HCT116 (cell line): ENCODE measurements around the gene LOXHD1. TPM values are rescaled to one million over a fixed set of nuclear protein-coding genes. Genes with fewer than 3 reads are reported as not detected.

Experiments used
- ATAC-seq: fragments of 200-7000 bp; cut with Tn5 transposase; 2 replicates; pipeline ENCODE4 v1.9.1; 2020; ENCODE audit warnings: mild to moderate bottlenecking, moderate library complexity
- BruUV-seq: library from RNA; stranded (reverse); fragments of 400-500 nt; replicated peaks from 2 replicates; lab custom pipeline; 2021; lab: Mats Ljungman, UMichigan
- CTCF ChIA-PET: fragments of 300-600 bp; sonication (Branson Sonifier 250); formaldehyde crosslinking; loops from one replicate; lab custom pipeline; 2021; ENCODE audit warnings: antibody characterized with exemption; lab: Charles Lee
- POLR2A ChIA-PET: fragments of 300-600, 350-600 bp; sonication (Branson Sonifier 250); formaldehyde crosslinking; loops from one replicate; lab custom pipeline; 2021; ENCODE audit warnings: antibody characterized with exemption; lab: Charles Lee
- RAD21 ChIA-PET, 2 experiments: fragments of 300-600 bp; sonication (Branson Sonifier 250); formaldehyde crosslinking; loops; one replicate each; lab custom pipeline; 2023; ENCODE audit warnings: low total read pairs in 2 of 2; ENCODE audit not compliant: uncharacterized antibody in 2 of 2, unreplicated experiment in 2 of 2, low non-redundant PET in 1 of 2; lab: Charles Lee
- DNase-seq: peaks from one replicate; pipeline ENCODE4 v3.0.0-alpha.2; 2010; ENCODE audit warnings: low read depth, low spot score
- H2AFZ ChIP-seq: fragments of 200-600 bp; shearing (Covaris generic), sonication (generic); 2 replicates; pipeline ENCODE4 v1.6.1; 2017; ENCODE audit warnings: low read depth, mixed run types, mixed read lengths, antibody characterized with exemption, low read length; ENCODE audit not compliant: poor library complexity, severe bottlenecking
- H3K27ac ChIP-seq: 2 replicates; pipeline ENCODE4 v1.5.1; 2012; ENCODE audit warnings: low read depth, low read length
- H3K27me3 ChIP-seq: fragments of 200-600 bp; sonication (generic); 2 replicates; pipeline ENCODE4 v1.6.1; 2016; ENCODE audit warnings: mixed run types, low read length, mixed read lengths; ENCODE audit not compliant: insufficient read depth
- H3K36me3 ChIP-seq, 2 experiments: fragments of 200-500 bp in 1 of 2; fragments of 200-600 bp in 1 of 2; sonication (Bioruptor generic) in 1 of 2; sonication (generic) in 1 of 2; 2 replicates each; pipeline versions ENCODE4 v1.5.1 to v1.6.1; 2014 to 2016; ENCODE audit warnings: low read length in 2 of 2, inconsistent platforms in 1 of 2, mixed read lengths in 1 of 2, mixed run types in 1 of 2; ENCODE audit not compliant: insufficient read depth in 2 of 2, control insufficient read depth in 1 of 2
- H3K4me1 ChIP-seq, 2 experiments: fragments of 200-600 bp in 1 of 2; sonication (generic) in 1 of 2; 2 replicates each; pipeline versions ENCODE4 v1.5.1 to v1.6.1; 2012 to 2017; ENCODE audit warnings: low read length in 2 of 2, inconsistent platforms in 1 of 2, mild to moderate bottlenecking in 1 of 2, mixed read lengths in 1 of 2, mixed run types in 1 of 2, moderate library complexity in 1 of 2; ENCODE audit not compliant: insufficient read depth in 2 of 2, control insufficient read depth in 1 of 2
- H3K4me2 ChIP-seq: fragments of 200-600 bp; sonication (generic); 2 replicates; pipeline ENCODE4 v1.6.1; 2017; ENCODE audit warnings: mixed run types, low read length, mixed read lengths
- H3K4me3 ChIP-seq, 2 experiments: fragments of 200-600 bp in 1 of 2; sonication (generic) in 1 of 2; replicated peaks in 1 of 2; 2 replicates each; pipeline ENCODE4 v1.5.1; 2011 to 2016; ENCODE audit warnings: low read length in 2 of 2, control low read depth in 1 of 2, low read depth in 1 of 2, mild to moderate bottlenecking in 1 of 2, mixed read lengths in 1 of 2, mixed run types in 1 of 2
- H3K79me2 ChIP-seq: fragments of 200-600 bp; sonication (generic); 2 replicates; pipeline ENCODE4 v1.6.1; 2017; ENCODE audit warnings: mild to moderate bottlenecking, mixed run types, low read length, moderate library complexity, mixed read lengths; ENCODE audit not compliant: insufficient read depth
- H3K9ac ChIP-seq: fragments of 200-600 bp; sonication (generic); 2 replicates; pipeline ENCODE4 v1.6.1; 2016; ENCODE audit warnings: low read length, mixed read lengths
- H3K9me2 ChIP-seq: fragments of 200-600 bp; sonication (generic), shearing (Covaris generic); 2 replicates; pipeline ENCODE4 v1.6.1; 2017; ENCODE audit warnings: mixed run types, mild to moderate bottlenecking, moderate library complexity; ENCODE audit not compliant: insufficient read depth
- H3K9me3 ChIP-seq, 2 experiments: fragments of 200-500 bp in 1 of 2; fragments of 200-600 bp in 1 of 2; sonication (Bioruptor generic) in 1 of 2; sonication (generic) in 1 of 2; 2 replicates each; pipeline ENCODE4 v1.6.1; 2014 to 2017; ENCODE audit warnings: low read length in 2 of 2, mixed read lengths in 2 of 2, inconsistent platforms in 1 of 2, low read depth in 1 of 2, mild to moderate bottlenecking in 1 of 2, mixed run types in 1 of 2, moderate library complexity in 1 of 2; ENCODE audit not compliant: control insufficient read depth in 1 of 2, insufficient read depth in 1 of 2
- H4K20me1 ChIP-seq: fragments of 200-600 bp; sonication (generic), shearing (Covaris generic); 2 replicates; pipeline ENCODE4 v1.6.1; 2017; ENCODE audit warnings: mixed run types, mild to moderate bottlenecking, moderate library complexity; ENCODE audit not compliant: insufficient read depth
- CEBPB ChIP-seq: IDR thresholded peaks from 2 replicates; pipeline ENCODE4 v1.6.1; 2012; ENCODE audit warnings: low read depth
- CTCF ChIP-seq, 3 experiments: fragments of 200-600 bp in 1 of 3; sonication (generic) in 1 of 3; IDR thresholded peaks in 2 of 3; conservative IDR thresholded peaks in 1 of 3; 2 replicates each; pipeline ENCODE4 v1.5.1; 2012 to 2017; ENCODE audit warnings: low read depth in 2 of 3, low read length in 2 of 3, antibody characterized with exemption in 1 of 3, borderline replicate concordance in 1 of 3, control low read depth in 1 of 3, mild to moderate bottlenecking in 1 of 3, mixed read lengths in 1 of 3, mixed run types in 1 of 3, moderate library complexity in 1 of 3; ENCODE audit not compliant: insufficient read depth in 1 of 3
- EGR1 ChIP-seq: IDR thresholded peaks from 2 replicates; pipeline ENCODE4 v1.6.1; 2012; ENCODE audit warnings: low read depth
- ELF1 ChIP-seq: IDR thresholded peaks from 2 replicates; pipeline ENCODE4 v1.6.1; 2012; ENCODE audit warnings: low read depth, borderline replicate concordance
- EZH2 ChIP-seq: fragments of 200-600 bp; sonication (generic); IDR thresholded peaks from 2 replicates; pipeline ENCODE4 v1.6.1; 2017; ENCODE audit warnings: antibody characterized with exemption, mixed run types
- MAX ChIP-seq: IDR thresholded peaks from 2 replicates; pipeline ENCODE4 v1.6.1; 2012
- POLR2AphosphoS5 ChIP-seq: IDR thresholded peaks from 2 replicates; pipeline ENCODE4 v1.6.1; 2011; ENCODE audit warnings: mild to moderate bottlenecking, low read depth, low read length, moderate library complexity
- RAD21 ChIP-seq: IDR thresholded peaks from 2 replicates; pipeline ENCODE4 v1.6.1; 2012; ENCODE audit warnings: low read depth, mild to moderate bottlenecking
- REST ChIP-seq: IDR thresholded peaks from 2 replicates; pipeline ENCODE4 v1.6.1; 2012; ENCODE audit warnings: low read depth
- SP1 ChIP-seq: IDR thresholded peaks from 2 replicates; pipeline ENCODE4 v1.6.1; 2012; ENCODE audit warnings: low read depth
- SRF ChIP-seq: IDR thresholded peaks from 2 replicates; pipeline ENCODE4 v1.6.1; 2012; ENCODE audit warnings: low read depth
- ZBTB33 ChIP-seq: IDR thresholded peaks from 2 replicates; pipeline ENCODE4 v1.6.1; 2011; ENCODE audit warnings: mild to moderate bottlenecking, low read length, moderate library complexity; ENCODE audit not compliant: insufficient replicate concordance; ENCODE audit errors: extremely low read depth
- ZFX ChIP-seq: fragments of 450-650 bp; IDR thresholded peaks from 2 replicates; pipeline ENCODE4 v1.6.1; 2017
- intact Hi-C: fragments of 100-400 bp; cut with micrococcal nuclease; formaldehyde crosslinking; loops from 2 replicates; pipeline ENCODE4 v1.10.0; 2022
- total RNA-seq: library from RNA; stranded (reverse); gene quantifications from one replicate; pipeline ENCODE4 v1.2.1, GENCODE V29; 2021; ENCODE audit not compliant: unreplicated experiment

Gene LOXHD1
- total RNA-seq, 1 experiment from 2014 or later, result not detected

GRCh38 chr18:46676182-46676835 lies 19.3 kb upstream of the LOXHD1 start:
- BruUV-seq, result no TSS peak
- Histone ChIP-seq H3K36me3 (no peaks in the 10 kb centered on the region), H3K4me3 (no peak overlapping the region), H3K4me2 (no peak overlapping the region), H3K79me2 (no peaks in the 10 kb centered on the region), H3K9ac (no peak overlapping the region), H3K4me1 (peaks cover 0 to 3% of the 10 kb centered on the region in 2 experiments; a peak in 1 of 4 replicates), H2AFZ (no peak overlapping the region), H3K9me3 (no peaks in the 10 kb centered on the region), H4K20me1 (no peaks in the 10 kb centered on the region), H3K27ac (no peak overlapping the region), H3K27me3 (peaks cover 26% of the 10 kb centered on the region), H3K9me2 (no peaks in the 10 kb centered on the region)
- CTCF ChIA-PET, result no interaction called here
- TF ChIP-seq EZH2 (no peak), ELF1 (no peak), REST (no peak), EGR1 (no peak), ZBTB33 (no peak), ZFX (no peak), RAD21 (no peak), CTCF (IDR thresholded peaks at IDR 0.05 in 2 of 3, conservative IDR thresholded peaks at IDR 0.05 in 1 of 3; ENCODE audit: borderline replicate concordance in 1 of 3, insufficient read depth in 1 of 3, low read depth in 2 of 3, low read length in 2 of 3) (no peak), SRF (no peak), POLR2AphosphoS5 (no peak), MAX (no peak), SP1 (no peak), CEBPB (no peak)
- DNase-seq (no peak), ATAC-seq (no peak)
- intact Hi-C loops, result no loop called here
- POLR2A ChIA-PET, result no interaction called here
- RAD21 ChIA-PET, result no interaction called here
